ENCODE measurements around the gene RFX6. TPM values are rescaled to one million over a fixed set of nuclear protein-coding genes. Genes with fewer than 3 reads are reported as not detected.

Gene RFX6
- total RNA-seq, 2 donors from 2014 or later = 0.22 to 1.2 TPM

DNA sequence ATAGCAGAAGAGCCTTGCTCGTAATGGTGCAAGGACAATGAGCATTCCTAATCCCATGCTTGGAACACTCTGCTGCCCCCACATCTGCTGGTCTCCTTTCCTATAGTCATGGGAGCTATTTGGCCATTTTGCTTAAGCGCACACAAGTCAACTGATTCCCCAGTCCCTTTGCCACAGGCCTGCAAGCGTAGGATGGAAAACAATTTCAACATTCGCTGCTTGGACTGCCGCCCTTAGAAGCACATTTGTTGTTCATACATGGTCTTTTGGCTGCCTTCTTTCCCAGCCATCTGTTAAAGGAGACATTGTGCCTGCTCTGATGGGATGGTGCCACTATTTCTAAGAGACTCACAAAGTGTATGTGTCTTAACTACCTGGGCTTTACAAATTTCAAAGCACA, 96.9 kb downstream of the RFX6 start:
- Mint-ChIP-seq H3K4me1 (no peaks in the 10 kb centered on the region), H3K4me3 (no peak overlapping the region), H3K27ac (no peak overlapping the region), H3K27me3 (ENCODE audit: insufficient read depth) (peaks cover 2% of the 10 kb centered on the region), H3K9me3 (no peaks in the 10 kb centered on the region), H3K36me3 (ENCODE audit: low read depth) (no peaks in the 10 kb centered on the region)
- TF ChIP-seq, protein P1, sequence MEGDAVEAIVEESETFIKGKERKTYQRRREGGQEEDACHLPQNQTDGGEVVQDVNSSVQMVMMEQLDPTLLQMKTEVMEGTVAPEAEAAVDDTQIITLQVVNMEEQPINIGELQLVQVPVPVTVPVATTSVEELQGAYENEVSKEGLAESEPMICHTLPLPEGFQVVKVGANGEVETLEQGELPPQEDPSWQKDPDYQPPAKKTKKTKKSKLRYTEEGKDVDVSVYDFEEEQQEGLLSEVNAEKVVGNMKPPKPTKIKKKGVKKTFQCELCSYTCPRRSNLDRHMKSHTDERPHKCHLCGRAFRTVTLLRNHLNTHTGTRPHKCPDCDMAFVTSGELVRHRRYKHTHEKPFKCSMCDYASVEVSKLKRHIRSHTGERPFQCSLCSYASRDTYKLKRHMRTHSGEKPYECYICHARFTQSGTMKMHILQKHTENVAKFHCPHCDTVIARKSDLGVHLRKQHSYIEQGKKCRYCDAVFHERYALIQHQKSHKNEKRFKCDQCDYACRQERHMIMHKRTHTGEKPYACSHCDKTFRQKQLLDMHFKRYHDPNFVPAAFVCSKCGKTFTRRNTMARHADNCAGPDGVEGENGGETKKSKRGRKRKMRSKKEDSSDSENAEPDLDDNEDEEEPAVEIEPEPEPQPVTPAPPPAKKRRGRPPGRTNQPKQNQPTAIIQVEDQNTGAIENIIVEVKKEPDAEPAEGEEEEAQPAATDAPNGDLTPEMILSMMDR (conservative IDR thresholded peaks at IDR 0.05) = no peak
- Histone ChIP-seq H3K36me3 (ENCODE audit: control insufficient read depth, insufficient read depth, low read length) (no peaks in the 10 kb centered on the region), H3K9me3 (ENCODE audit: control insufficient read depth, low read length) (no peaks in the 10 kb centered on the region), H3K4me3 (ENCODE audit: low read length) (no peak overlapping the region), H3K27me3 (ENCODE audit: control insufficient read depth, insufficient read depth, low read length, poor library complexity, severe bottlenecking) (no peaks in the 10 kb centered on the region), H3K27ac (ENCODE audit: low read depth, low read length) (no peak overlapping the region), H3K4me1 (ENCODE audit: control insufficient read depth, insufficient read depth, low read length) (no peaks in the 10 kb centered on the region), H3K9ac (ENCODE audit: extremely low read depth, low read length, poor library complexity, severe bottlenecking) (no peak overlapping the region)
- WGBS, 2 experiments (ENCODE audit: insufficient coverage in 1 of 2, insufficient read length in 1 of 2) = 92 to 93% methylated on average over 5 of the region's 5 CpGs
- no peak for DNase-seq

DNA sequence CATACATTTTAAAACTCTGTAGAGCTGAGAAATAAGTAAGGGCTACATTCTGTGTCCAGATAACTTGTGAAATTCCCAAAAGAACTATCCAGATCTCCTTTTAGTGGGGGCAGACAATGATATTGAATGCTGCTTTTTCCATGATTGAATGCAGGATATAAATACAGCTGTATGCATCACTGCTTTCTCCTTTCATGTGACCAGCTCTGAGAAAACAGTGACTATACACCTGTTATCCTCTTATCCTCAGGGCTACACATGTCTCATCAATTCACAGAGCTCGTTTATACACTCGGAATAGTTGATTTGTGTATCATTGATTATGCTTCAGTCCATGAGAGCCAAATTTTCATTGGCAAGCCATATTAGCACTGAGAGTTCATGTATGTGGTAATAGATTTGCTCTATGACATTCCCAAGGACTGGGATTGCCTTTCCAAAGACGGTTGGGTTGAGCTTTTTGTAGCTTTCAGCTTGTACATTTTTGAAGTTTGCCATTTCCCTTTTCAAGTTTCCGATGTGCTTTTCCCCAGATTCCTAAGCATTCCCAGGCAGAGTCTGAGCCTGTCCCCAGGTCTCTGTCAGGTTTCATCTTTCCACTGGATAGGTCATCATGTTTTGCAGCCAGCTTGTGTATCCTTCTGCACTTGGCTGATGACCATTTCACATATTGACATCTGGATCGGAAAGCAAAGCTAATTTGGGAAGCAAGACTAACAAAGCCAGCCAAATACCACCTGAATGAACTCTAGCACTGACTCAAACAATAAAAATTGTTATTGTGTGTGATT, 97.7 kb downstream of the RFX6 start:
- H3K27ac ChIP-seq (ENCODE audit: low read depth, low read length) = no peak overlapping the region
- H3K27me3 ChIP-seq (ENCODE audit: control insufficient read depth, insufficient read depth, low read length, poor library complexity, severe bottlenecking) = no peaks in the 10 kb centered on the region
- H3K9me3 Mint-ChIP-seq = no peaks in the 10 kb centered on the region
- no peak overlapping the region for H3K27ac Mint-ChIP-seq
- H3K36me3 Mint-ChIP-seq (ENCODE audit: low read depth) = no peaks in the 10 kb centered on the region
- H3K27me3 Mint-ChIP-seq (ENCODE audit: insufficient read depth) = peaks cover 2% of the 10 kb centered on the region
- no peak for DNase-seq
- TF ChIP-seq, protein P1 (conservative IDR thresholded peaks at IDR 0.05) = no peak
- no peaks in the 10 kb centered on the region for H3K4me1 Mint-ChIP-seq
- no peaks in the 10 kb centered on the region for H3K9me3 ChIP-seq (ENCODE audit: control insufficient read depth, low read length)
- WGBS, 2 experiments (ENCODE audit: insufficient coverage in 1 of 2, insufficient read length in 1 of 2) = 82 to 91% methylated on average over 3 to 5 of the region's 5 CpGs
- no peaks in the 10 kb centered on the region for H3K4me1 ChIP-seq (ENCODE audit: control insufficient read depth, insufficient read depth, low read length)
- no peaks in the 10 kb centered on the region for H3K36me3 ChIP-seq (ENCODE audit: control insufficient read depth, insufficient read depth, low read length)
- no peak overlapping the region for H3K9ac ChIP-seq (ENCODE audit: extremely low read depth, low read length, poor library complexity, severe bottlenecking)
- no peak overlapping the region for H3K4me3 Mint-ChIP-seq
- no peak overlapping the region for H3K4me3 ChIP-seq (ENCODE audit: low read length)

DNA sequence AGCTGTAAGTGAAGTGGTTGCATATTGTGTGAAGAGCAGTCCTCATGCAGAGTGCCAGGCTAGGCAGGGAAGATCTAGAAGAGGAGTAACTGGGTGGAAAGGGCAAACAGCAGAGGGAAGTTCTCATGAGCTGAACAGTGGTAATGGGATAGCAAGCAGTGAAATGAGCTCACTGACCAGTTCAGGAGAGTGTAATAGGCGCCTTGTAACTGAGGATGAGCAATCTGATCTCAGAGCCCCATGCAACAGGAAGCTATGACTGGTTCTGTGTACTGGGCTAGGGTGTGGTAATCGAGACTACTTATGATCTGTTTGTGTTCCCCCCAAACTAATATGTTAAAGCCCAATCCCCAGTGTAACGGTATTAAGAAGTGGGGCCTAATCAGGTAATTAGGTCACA, 98.6 kb downstream of the RFX6 start:
- DNase-seq = no peak
- Mint-ChIP-seq H3K36me3 (ENCODE audit: low read depth) (no peaks in the 10 kb centered on the region), H3K9me3 (no peaks in the 10 kb centered on the region), H3K4me1 (no peaks in the 10 kb centered on the region), H3K27me3 (ENCODE audit: insufficient read depth) (peaks cover 2% of the 10 kb centered on the region), H3K4me3 (no peak overlapping the region), H3K27ac (no peak overlapping the region)
- no peaks in the 10 kb centered on the region for H3K27me3 ChIP-seq (ENCODE audit: control insufficient read depth, insufficient read depth, low read length, poor library complexity, severe bottlenecking)
- no peaks in the 10 kb centered on the region for H3K36me3 ChIP-seq (ENCODE audit: control insufficient read depth, insufficient read depth, low read length)
- H3K9ac ChIP-seq (ENCODE audit: extremely low read depth, low read length, poor library complexity, severe bottlenecking) = no peak overlapping the region
- no peaks in the 10 kb centered on the region for H3K9me3 ChIP-seq (ENCODE audit: control insufficient read depth, low read length)
- 97 to 100% methylated on average over 1 to 2 of the region's 3 CpGs for WGBS, 2 experiments (ENCODE audit: insufficient coverage in 1 of 2, insufficient read length in 1 of 2)
- H3K27ac ChIP-seq (ENCODE audit: low read depth, low read length) = no peak overlapping the region
- no peak overlapping the region for H3K4me3 ChIP-seq (ENCODE audit: low read length)
- H3K4me1 ChIP-seq (ENCODE audit: control insufficient read depth, insufficient read depth, low read length) = no peaks in the 10 kb centered on the region
- TF ChIP-seq, protein P1 (conservative IDR thresholded peaks at IDR 0.05) = no peak
